H1 (cell line): ENCODE results near the gene GPR68. TPM values are rescaled to one million over a fixed set of nuclear protein-coding genes. Genes with fewer than 3 reads are reported as not detected.

Experiments used
- CTCF ChIA-PET: fragments of 300-600 bp; sonication (Branson Sonifier 250); formaldehyde crosslinking; loops from one replicate; lab custom pipeline; 2021; ENCODE audit not compliant: partially characterized antibody; lab: Charles Lee
- POLR2A ChIA-PET: fragments of 300-600 bp; sonication (Branson Sonifier 250); formaldehyde crosslinking; loops from one replicate; lab custom pipeline; 2021; ENCODE audit warnings: inconsistent platforms; ENCODE audit not compliant: partially characterized antibody; lab: Charles Lee
- DNase-seq, 2 experiments: peaks; one replicate each; pipeline versions ENCODE4 v3.0.0 to v3.0.0-alpha.2; 2010 to 2022; ENCODE audit warnings: low spot score in 2 of 2, low read depth in 1 of 2, mixed read lengths in 1 of 2
- FAIRE-seq: peaks from 2 replicates; lab custom pipeline; 2011; peaks lifted over from hg19 to GRCh38; lab: Jason Lieb, UNC
- H2AFZ ChIP-seq: 2 replicates; pipeline ENCODE4 v1.8.1; 2012; ENCODE audit warnings: low read length, inconsistent platforms
- H2AK5ac ChIP-seq: 2 replicates; pipeline ENCODE4 v1.6.1; 2013; ENCODE audit warnings: low read depth, low read length
- H2BK120ac ChIP-seq: replicated peaks from 2 replicates; pipeline ENCODE3; 2013; ENCODE audit warnings: low read depth, low read length, inconsistent platforms
- H2BK12ac ChIP-seq: 2 replicates; pipeline ENCODE4 v1.6.1; 2013; ENCODE audit warnings: low read depth, low read length
- H2BK15ac ChIP-seq: 2 replicates; pipeline ENCODE4 v1.6.1; 2013; ENCODE audit warnings: low read length
- H2BK20ac ChIP-seq: 2 replicates; pipeline ENCODE4 v1.6.1; 2013; ENCODE audit warnings: low read length
- H2BK5ac ChIP-seq: 2 replicates; pipeline ENCODE4 v1.6.1; 2013; ENCODE audit warnings: low read depth, low read length
- H3K14ac ChIP-seq: 2 replicates; pipeline ENCODE4 v1.6.1; 2013; ENCODE audit warnings: inconsistent platforms; ENCODE audit not compliant: insufficient read length
- H3K18ac ChIP-seq: 2 replicates; pipeline ENCODE4 v1.6.1; 2013; ENCODE audit warnings: low read length; ENCODE audit errors: extremely low read depth
- H3K23ac ChIP-seq: 2 replicates; pipeline ENCODE4 v1.6.1; 2013; ENCODE audit warnings: inconsistent platforms; ENCODE audit not compliant: insufficient read length
- H3K23me2 ChIP-seq: 2 replicates; pipeline ENCODE4 v1.6.1; 2013; ENCODE audit warnings: low read depth, low read length
- H3K27ac ChIP-seq: 2 replicates; pipeline ENCODE4 v1.6.1; 2011; ENCODE audit warnings: low read depth, low read length, inconsistent platforms
- H3K27me3 ChIP-seq, 4 experiments: replicated peaks in 1 of 4; 1 replicate in 1 of 4; 2 replicates in 3 of 4; pipeline versions ENCODE4 v1.6.1 to v1.8.1; 2011 to 2013; ENCODE audit warnings: low read length in 3 of 4, mild to moderate bottlenecking in 3 of 4, inconsistent platforms in 2 of 4, mixed read lengths in 2 of 4, moderate library complexity in 1 of 4; ENCODE audit not compliant: control insufficient read depth in 3 of 4, insufficient read depth in 3 of 4; ENCODE audit errors: extremely low read depth in 1 of 4
- H3K36me3 ChIP-seq, 4 experiments: 2 replicates each; pipeline versions ENCODE4 v1.6.1 to v1.8.1; 2011 to 2013; ENCODE audit warnings: mild to moderate bottlenecking in 4 of 4, low read length in 3 of 4, moderate library complexity in 2 of 4, control low read depth in 1 of 4, inconsistent platforms in 1 of 4; ENCODE audit not compliant: insufficient read depth in 4 of 4, control insufficient read depth in 2 of 4
- H3K4ac ChIP-seq: replicated peaks from 2 replicates; pipeline ENCODE3; 2013; ENCODE audit warnings: low read length, low read depth, mixed read lengths, inconsistent platforms; ENCODE audit not compliant: insufficient read length
- H3K4me1 ChIP-seq, 4 experiments: replicated peaks in 1 of 4; 1 replicate in 1 of 4; 2 replicates in 3 of 4; pipeline versions ENCODE4 v1.6.1 to v1.8.1; 2011 to 2013; ENCODE audit warnings: low read length in 3 of 4, inconsistent platforms in 2 of 4, mixed read lengths in 1 of 4; ENCODE audit not compliant: insufficient read depth in 4 of 4, control insufficient read depth in 3 of 4
- H3K4me2 ChIP-seq, 2 experiments: 2 replicates each; pipeline versions ENCODE4 v1.6.1 to v1.8.1; 2011 to 2013; ENCODE audit warnings: low read depth in 2 of 2, low read length in 2 of 2, control low read depth in 1 of 2, inconsistent platforms in 1 of 2, mild to moderate bottlenecking in 1 of 2; ENCODE audit not compliant: insufficient read depth in 1 of 2
- H3K4me3 ChIP-seq, 4 experiments: fragments of 200-600, 300-600 bp in 1 of 4; sonication (generic), shearing (Covaris generic), sonication (Bioruptor Twin) in 1 of 4; 2 replicates each; pipeline versions ENCODE4 v1.5.1 to v1.8.1; 2011 to 2016; ENCODE audit warnings: low read length in 4 of 4, low read depth in 3 of 4, control low read depth in 2 of 4, inconsistent platforms in 2 of 4, mild to moderate bottlenecking in 2 of 4, mixed read lengths in 1 of 4, moderate library complexity in 1 of 4; ENCODE audit not compliant: insufficient read depth in 2 of 4; ENCODE audit errors: extremely low read depth in 1 of 4
- H3K56ac ChIP-seq: replicated peaks from 2 replicates; pipeline ENCODE3; 2013; ENCODE audit warnings: low read depth, mild to moderate bottlenecking, mixed read lengths, low read length, inconsistent platforms; ENCODE audit not compliant: insufficient read length
- H3K79me1 ChIP-seq: 2 replicates; pipeline ENCODE4 v1.6.1; 2013; ENCODE audit warnings: low read depth, low read length, control low read depth
- H3K79me2 ChIP-seq, 2 experiments: 2 replicates each; pipeline versions ENCODE4 v1.6.1 to v1.8.1; 2012 to 2013; ENCODE audit warnings: low read length in 2 of 2, mild to moderate bottlenecking in 2 of 2, inconsistent platforms in 1 of 2; ENCODE audit not compliant: insufficient read depth in 2 of 2, control insufficient read depth in 1 of 2
- H3K9ac ChIP-seq, 4 experiments: replicated peaks in 1 of 4; 1 replicate in 1 of 4; 2 replicates in 3 of 4; pipeline versions ENCODE4 v1.6.1 to v1.8.1; 2011 to 2013; ENCODE audit warnings: low read depth in 3 of 4, low read length in 3 of 4, control low read depth in 2 of 4, mild to moderate bottlenecking in 2 of 4, moderate library complexity in 2 of 4, inconsistent platforms in 1 of 4; ENCODE audit errors: extremely low read depth in 1 of 4
- H3K9me3 ChIP-seq, 2 experiments: 2 replicates each; pipeline versions ENCODE4 v1.6.1 to v1.8.1; 2012 to 2013; ENCODE audit warnings: mild to moderate bottlenecking in 2 of 2, moderate library complexity in 2 of 2, control low read depth in 1 of 2, inconsistent platforms in 1 of 2, low read depth in 1 of 2, low read length in 1 of 2, mixed read lengths in 1 of 2; ENCODE audit not compliant: insufficient read depth in 2 of 2
- H4K20me1 ChIP-seq, 2 experiments: replicated peaks in 1 of 2; 2 replicates each; pipeline versions ENCODE3 to v1.8.1; 2011 to 2013; ENCODE audit warnings: inconsistent platforms in 2 of 2, low read length in 2 of 2, mild to moderate bottlenecking in 1 of 2; ENCODE audit not compliant: insufficient read depth in 2 of 2, control insufficient read depth in 1 of 2
- H4K5ac ChIP-seq: 2 replicates; pipeline ENCODE4 v1.6.1; 2013; ENCODE audit warnings: low read length, low read depth, mixed read lengths, inconsistent platforms; ENCODE audit not compliant: insufficient read length
- H4K8ac ChIP-seq: 2 replicates; pipeline ENCODE4 v1.8.0; 2013; ENCODE audit warnings: mild to moderate bottlenecking, moderate library complexity, low read length, inconsistent platforms; ENCODE audit not compliant: insufficient read depth; ENCODE audit errors: extremely low read depth
- H4K91ac ChIP-seq: replicated peaks from 2 replicates; pipeline ENCODE3; 2013; ENCODE audit warnings: low read length, mixed read lengths, inconsistent platforms; ENCODE audit not compliant: insufficient read length
- ASH2L ChIP-seq: fragments of 200-600, 300-600 bp; sonication (generic); IDR thresholded peaks from one replicate; pipeline ENCODE4 v1.7.1; 2017; ENCODE audit warnings: low read length
- GABPA ChIP-seq: IDR thresholded peaks from 2 replicates; pipeline ENCODE4 v1.6.1; 2011; ENCODE audit warnings: mild to moderate bottlenecking, low read length, moderate library complexity, borderline replicate concordance; ENCODE audit not compliant: insufficient read depth
- HDAC2 ChIP-seq, 2 experiments: fragments of 300-600 bp in 1 of 2; sonication (generic) in 1 of 2; IDR thresholded peaks; 2 replicates each; pipeline ENCODE4 v1.6.1; 2011 to 2012; ENCODE audit warnings: low read depth in 2 of 2, low read length in 2 of 2, mild to moderate bottlenecking in 2 of 2, moderate library complexity in 2 of 2, borderline replicate concordance in 1 of 2, inconsistent platforms in 1 of 2
- NRF1 ChIP-seq: IDR thresholded peaks from 2 replicates; pipeline ENCODE4 v1.6.1; 2011; ENCODE audit warnings: mild to moderate bottlenecking, low read depth, low read length, improper control_type of control experiment
- POU5F1 ChIP-seq: IDR thresholded peaks from 2 replicates; pipeline ENCODE4 v1.6.1; 2011; ENCODE audit warnings: low read depth, mild to moderate bottlenecking, low read length, moderate library complexity
- RBBP5 ChIP-seq: IDR thresholded peaks from 2 replicates; pipeline ENCODE4 v1.7.1; 2012; ENCODE audit warnings: low read depth, mild to moderate bottlenecking, inconsistent platforms, low read length, moderate library complexity, borderline replicate concordance
- SIN3A ChIP-seq, 2 experiments: IDR thresholded peaks in 1 of 2; conservative IDR thresholded peaks in 1 of 2; 2 replicates each; pipeline ENCODE4 v1.6.1; 2011 to 2012; ENCODE audit warnings: low read length in 2 of 2, improper control_type of control experiment in 1 of 2, low read depth in 1 of 2, mild to moderate bottlenecking in 1 of 2
- WGBS, 2 experiments: shearing (Covaris generic) in 1 of 2; methylation state at CpG; one replicate each; pipeline versions ENCODE4 v1.1.6 to v1.1.7; 2013 to 2015; ENCODE audit warnings: low lambda C conversion rate in 2 of 2, mixed read lengths in 2 of 2, inconsistent platforms in 1 of 2, low coverage in 1 of 2, missing lambda C conversion rate in 1 of 2; ENCODE audit not compliant: insufficient replicate concordance in 2 of 2, insufficient coverage in 1 of 2, insufficient read length in 1 of 2; ENCODE audit errors: extremely low coverage in 1 of 2, missing lambda C conversion rate in 1 of 2; 5-methylcytosine and 5-hydroxymethylcytosine counted together
- polyA plus RNA-seq, 7 experiments: library from polyadenylated mRNA; depleted of rRNA in 3 of 7; stranded (reverse) in 5 of 7; unstranded in 2 of 7; fragments of >200 nt in 5 of 7; fragments of 200-250 nt in 2 of 7; gene quantifications; 1 replicate in 5 of 7; 2 replicates in 1 of 7; 4 replicates in 1 of 7; pipeline versions ENCODE4 v1.2.1 to v1.2.3, GENCODE V29; 2011 to 2013; ENCODE audit warnings: missing spikeins in 2 of 7, mixed read lengths in 2 of 7
- total RNA-seq: library from RNA; stranded (reverse); fragmentation: NEBNext Ultra II Directional; extraction: Animal tissue kit (Norgen Biotek cat#: 25700); gene quantifications from 2 replicates; pipeline ENCODE4 v1.2.1, GENCODE V29; 2021
- TF ChIP-seq, protein P1 (sequence below): IDR thresholded peaks from 2 replicates; pipeline ENCODE4 v1.6.1; 2012; ENCODE audit warnings: low read length, inconsistent platforms

GPR68 gene
- total and polyA plus RNA-seq, 2 of the 8 experiments (the other 6 are each of a cell fraction or from before 2014, with no cell fraction given), result 0.22 to 0.76 TPM

DNA sequence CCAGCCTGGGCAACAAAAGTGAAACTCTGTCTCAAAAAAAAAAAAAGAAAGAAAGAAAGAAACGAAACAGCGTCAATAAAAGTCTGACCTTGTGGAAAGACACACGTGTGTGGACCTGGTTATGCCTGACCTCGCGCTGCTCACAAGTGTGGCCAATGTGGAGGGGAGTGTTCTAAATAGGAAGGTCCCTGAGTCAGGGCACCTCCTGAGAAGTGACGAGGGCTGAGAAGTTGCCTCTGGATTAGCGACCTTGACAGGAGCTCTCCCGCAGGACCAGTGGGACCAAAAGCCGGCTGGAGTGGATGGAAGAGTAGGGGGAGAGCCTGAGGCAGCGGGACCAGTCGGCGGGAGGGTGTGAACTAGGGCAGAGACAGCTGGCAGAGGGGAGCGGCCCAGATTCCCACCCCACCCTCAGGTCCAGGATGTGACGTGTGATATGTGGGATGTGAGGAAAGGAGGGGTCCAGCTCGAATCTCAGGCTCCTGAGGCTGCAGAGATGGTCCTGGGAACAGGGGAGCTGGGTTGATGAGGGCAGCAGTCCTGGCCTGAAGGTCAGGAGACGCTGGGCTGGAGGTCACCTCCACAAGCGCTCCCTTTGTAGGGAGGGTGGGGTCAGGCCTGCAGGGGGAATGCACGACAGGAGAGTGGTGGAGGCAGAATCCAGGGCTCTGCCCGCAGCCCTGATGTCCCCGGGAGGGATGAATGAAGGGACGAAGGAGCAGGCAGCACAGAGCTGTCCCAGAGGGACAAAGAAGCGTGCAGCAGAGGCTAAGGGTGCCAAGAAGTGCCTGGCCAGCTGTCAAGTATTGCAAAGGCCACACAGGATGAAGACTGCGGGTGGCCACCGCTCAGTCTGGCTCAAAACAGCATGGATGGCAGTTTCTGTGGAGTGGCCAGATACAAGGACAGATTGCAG, 24.8 kb upstream of the GPR68 start:
- Histone ChIP-seq H3K27me3 (peaks cover 0 to 13% (median 10%) of the 10 kb centered on the region in 4 experiments; a peak in 6 of 7 replicates), H3K9ac (no peak overlapping the region), H4K8ac (no peak overlapping the region), H4K91ac (no peak overlapping the region), H3K4me3 (no peak overlapping the region), H3K4me1 (no peaks in the 10 kb centered on the region; a peak in 2 of 7 replicates), H3K79me1 (no peaks in the 10 kb centered on the region), H2BK12ac (no peak overlapping the region), H2BK20ac (no peak overlapping the region), H3K36me3 (peaks cover 0 to 22% (median 3%) of the 10 kb centered on the region in 4 experiments; a peak in 4 of 8 replicates), H3K4ac (no peak overlapping the region), H3K79me2 (no peaks in the 10 kb centered on the region), H4K20me1 (peaks cover 0 to 3% of the 10 kb centered on the region in 2 experiments), H2AK5ac (no peak overlapping the region), H2BK120ac (no peak overlapping the region), H3K56ac (no peak overlapping the region), H2BK5ac (no peak overlapping the region), H3K14ac (no peak overlapping the region), H3K18ac (no peak overlapping the region), H3K9me3 (no peaks in the 10 kb centered on the region), H3K27ac (no peak overlapping the region), H3K23ac (no peak overlapping the region), H2BK15ac (no peak overlapping the region), H4K5ac (no peak overlapping the region), H3K23me2 (peaks cover 5% of the 10 kb centered on the region; the same call in 1 of the 2 replicates), H2AFZ (no peak overlapping the region), H3K4me2 (no peak overlapping the region)
- 81% methylated on average over 24 of the region's 24 CpGs; no CpG with 5 or more reads in 1 of the 2 experiments for WGBS, 2 experiments
- ChIA-PET POLR2A (interaction anchor here (0.9 to 1.2 kb wide), 2 partner anchors 17 to 22 kb away, joined by 3 to 4 read pairs; no protein-coding TSS in a partner anchor), CTCF (interaction anchor here (0.5 to 7.3 kb wide), 12 partner anchors 12 to 103 kb away, joined by 3 to 57 read pairs (median 4); no protein-coding TSS in a partner anchor)
- FAIRE-seq (no peak), DNase-seq (no peak)
- TF ChIP-seq NRF1 (no peak), GABPA (no peak), SIN3A (conservative IDR thresholded peaks at IDR 0.05 in 1 of 2, IDR thresholded peaks at IDR 0.05 in 1 of 2; ENCODE audit: low read depth in 1 of 2, low read length in 2 of 2) (no peak), HDAC2 (IDR thresholded peaks at IDR 0.05; ENCODE audit: borderline replicate concordance in 1 of 2, low read depth in 2 of 2, low read length in 2 of 2) (no peak), ASH2L (no peak), POU5F1 (no peak), RBBP5 (no peak)
- TF ChIP-seq, protein P1, sequence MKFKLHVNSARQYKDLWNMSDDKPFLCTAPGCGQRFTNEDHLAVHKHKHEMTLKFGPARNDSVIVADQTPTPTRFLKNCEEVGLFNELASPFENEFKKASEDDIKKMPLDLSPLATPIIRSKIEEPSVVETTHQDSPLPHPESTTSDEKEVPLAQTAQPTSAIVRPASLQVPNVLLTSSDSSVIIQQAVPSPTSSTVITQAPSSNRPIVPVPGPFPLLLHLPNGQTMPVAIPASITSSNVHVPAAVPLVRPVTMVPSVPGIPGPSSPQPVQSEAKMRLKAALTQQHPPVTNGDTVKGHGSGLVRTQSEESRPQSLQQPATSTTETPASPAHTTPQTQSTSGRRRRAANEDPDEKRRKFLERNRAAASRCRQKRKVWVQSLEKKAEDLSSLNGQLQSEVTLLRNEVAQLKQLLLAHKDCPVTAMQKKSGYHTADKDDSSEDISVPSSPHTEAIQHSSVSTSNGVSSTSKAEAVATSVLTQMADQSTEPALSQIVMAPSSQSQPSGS, result no peak
